Muscle layer of duodenum (tissue), 2 donors: ENCODE data around the gene TCF15.
"Not testable (repeated sequence)": the region's sequence is repeated elsewhere in the genome, so short reads cannot be mapped to it uniquely, and the experiment has no call there.

ENCODE experiments used
- H3K27ac ChIP-seq: one replicate; pipeline ENCODE4 v1.7.0; 2013; ENCODE audit warnings: mild to moderate bottlenecking, low read length
- H3K27me3 ChIP-seq: one replicate; pipeline ENCODE4 v1.7.0; 2013; ENCODE audit warnings: low read depth, mild to moderate bottlenecking, control low read depth, low read length
- H3K36me3 ChIP-seq, 2 donors: one replicate each; pipeline ENCODE4 v1.7.0; 2013; ENCODE audit warnings: low read length in 2 of 2, control low read depth in 1 of 2, mild to moderate bottlenecking in 1 of 2; ENCODE audit not compliant: insufficient read depth in 2 of 2, control insufficient read depth in 1 of 2
- H3K4me1 ChIP-seq, 2 donors: one replicate each; pipeline ENCODE4 v1.7.0; 2013; ENCODE audit warnings: low read length in 2 of 2, mild to moderate bottlenecking in 2 of 2, control low read depth in 1 of 2, moderate library complexity in 1 of 2; ENCODE audit not compliant: insufficient read depth in 2 of 2, control insufficient read depth in 1 of 2
- H3K4me3 ChIP-seq, 2 donors: one replicate each; pipeline ENCODE4 v1.7.0; 2013; ENCODE audit warnings: low read length in 2 of 2, low read depth in 1 of 2, mild to moderate bottlenecking in 1 of 2
- H3K9me3 ChIP-seq, 2 donors: one replicate each; pipeline ENCODE4 v1.7.0; 2013; ENCODE audit warnings: low read length in 2 of 2, control low read depth in 1 of 2, mild to moderate bottlenecking in 1 of 2; ENCODE audit not compliant: control insufficient read depth in 1 of 2
- donor health status: healthy.

The TCF15 gene

GRCh38 chr20:650954-651353, 40.8 kb upstream of the TCF15 start:
- Histone ChIP-seq H3K9me3 (peaks cover 0 to 10% of the 10 kb centered on the region in 2 donors), H3K27me3 (no peaks in the 10 kb centered on the region), H3K4me1 (peaks cover 5 to 12% of the 10 kb centered on the region in 2 donors), H3K36me3 (peaks cover 16 to 42% of the 10 kb centered on the region in 2 donors), H3K4me3 (no peak overlapping the region), H3K27ac (no peak overlapping the region)

- peaks cover 5 to 12% of the 10 kb centered on the region in 2 donors for H3K4me1 ChIP-seq
- no peak overlapping the region for H3K4me3 ChIP-seq
- peaks cover 16 to 42% of the 10 kb centered on the region in 2 donors for H3K36me3 ChIP-seq
- peaks cover 0 to 10% of the 10 kb centered on the region in 2 donors for H3K9me3 ChIP-seq
- H3K27ac ChIP-seq, result no peak overlapping the region
- no peaks in the 10 kb centered on the region for H3K27me3 ChIP-seq
Measured at GRCh38 chr20:650281-650680, 40.2 kb upstream of the TCF15 start.

- Histone ChIP-seq H3K4me3 (no peak overlapping the region), H3K27me3 (peaks cover 3% of the 10 kb centered on the region), H3K9me3 (peaks cover 0 to 10% of the 10 kb centered on the region in 2 donors), H3K36me3 (peaks cover 16 to 42% of the 10 kb centered on the region in 2 donors), H3K27ac (no peak overlapping the region), H3K4me1 (peaks cover 0 to 14% of the 10 kb centered on the region in 2 donors)
Measured at GRCh38 chr20:647479-648019, 37.4 kb upstream of the TCF15 start.

DNA sequence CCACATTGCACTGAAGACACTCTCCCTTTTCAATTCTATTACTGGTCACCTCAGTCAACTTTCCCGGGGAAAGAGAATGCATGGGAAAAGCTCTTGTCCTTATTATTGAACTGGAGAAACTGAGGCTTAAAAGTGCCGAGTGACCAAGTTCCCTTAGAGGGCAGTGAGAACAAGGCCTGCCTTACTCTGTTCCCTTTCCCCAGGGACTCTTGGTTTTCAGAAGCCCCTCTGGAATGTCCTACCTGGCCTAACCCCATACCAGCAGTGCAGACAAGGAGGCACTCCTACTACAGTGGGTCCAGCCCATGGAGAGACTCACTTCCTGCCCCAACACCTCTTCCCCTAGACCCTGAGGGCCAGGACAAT, 36.7 kb upstream of the TCF15 start:
- H3K27me3 ChIP-seq, result peaks cover 4% of the 10 kb centered on the region
- H3K9me3 ChIP-seq, result peaks cover 0 to 10% of the 10 kb centered on the region in 2 donors
- H3K4me3 ChIP-seq, result no peak overlapping the region
- H3K36me3 ChIP-seq, result peaks cover 16 to 42% of the 10 kb centered on the region in 2 donors
- no peak overlapping the region for H3K27ac ChIP-seq
- peaks cover 0 to 10% of the 10 kb centered on the region in 2 donors for H3K4me1 ChIP-seq

DNA sequence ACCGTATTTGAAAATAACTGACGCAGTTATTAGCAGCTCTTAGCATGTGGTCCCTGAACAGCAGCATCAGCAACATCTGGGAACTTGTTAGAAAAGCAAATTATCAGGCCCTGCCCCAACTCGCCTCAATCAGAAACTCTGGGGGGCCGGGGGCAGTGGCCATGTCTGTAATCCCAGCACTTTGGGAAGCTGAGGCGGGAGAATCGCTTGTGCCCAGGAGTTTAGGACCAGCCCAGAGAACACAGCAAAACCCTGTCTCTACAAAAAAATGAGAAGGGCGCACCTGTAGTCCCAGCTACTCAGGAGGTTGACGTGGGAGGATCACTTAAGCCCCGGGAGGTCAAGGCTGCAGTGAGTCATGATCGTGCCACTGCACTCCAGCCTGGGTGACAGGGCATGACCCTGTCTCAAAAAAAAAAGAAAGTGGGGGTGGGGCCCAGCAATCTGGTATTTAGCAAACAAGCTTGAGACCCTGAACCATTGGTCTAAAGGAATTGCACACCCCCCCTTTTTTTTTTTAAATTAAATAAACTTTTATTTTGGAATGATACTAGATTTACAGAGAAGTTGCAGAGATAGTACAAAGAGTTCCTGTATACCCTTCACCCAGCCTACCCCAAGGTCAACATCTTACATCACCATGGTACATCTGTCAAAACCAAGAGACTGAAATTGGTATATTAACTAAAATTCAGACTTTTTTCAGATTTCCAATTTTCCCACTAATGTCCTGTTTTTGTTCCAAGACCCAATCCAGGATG, 36.2 kb upstream of the TCF15 start:
- Histone ChIP-seq H3K9me3 (peaks cover 0 to 10% of the 10 kb centered on the region in 2 donors), H3K36me3 (peaks cover 16 to 42% of the 10 kb centered on the region in 2 donors), H3K4me3 (no peak overlapping the region), H3K4me1 (peaks cover 0 to 4% of the 10 kb centered on the region in 2 donors), H3K27ac (no peak overlapping the region), H3K27me3 (peaks cover 4% of the 10 kb centered on the region)

DNA sequence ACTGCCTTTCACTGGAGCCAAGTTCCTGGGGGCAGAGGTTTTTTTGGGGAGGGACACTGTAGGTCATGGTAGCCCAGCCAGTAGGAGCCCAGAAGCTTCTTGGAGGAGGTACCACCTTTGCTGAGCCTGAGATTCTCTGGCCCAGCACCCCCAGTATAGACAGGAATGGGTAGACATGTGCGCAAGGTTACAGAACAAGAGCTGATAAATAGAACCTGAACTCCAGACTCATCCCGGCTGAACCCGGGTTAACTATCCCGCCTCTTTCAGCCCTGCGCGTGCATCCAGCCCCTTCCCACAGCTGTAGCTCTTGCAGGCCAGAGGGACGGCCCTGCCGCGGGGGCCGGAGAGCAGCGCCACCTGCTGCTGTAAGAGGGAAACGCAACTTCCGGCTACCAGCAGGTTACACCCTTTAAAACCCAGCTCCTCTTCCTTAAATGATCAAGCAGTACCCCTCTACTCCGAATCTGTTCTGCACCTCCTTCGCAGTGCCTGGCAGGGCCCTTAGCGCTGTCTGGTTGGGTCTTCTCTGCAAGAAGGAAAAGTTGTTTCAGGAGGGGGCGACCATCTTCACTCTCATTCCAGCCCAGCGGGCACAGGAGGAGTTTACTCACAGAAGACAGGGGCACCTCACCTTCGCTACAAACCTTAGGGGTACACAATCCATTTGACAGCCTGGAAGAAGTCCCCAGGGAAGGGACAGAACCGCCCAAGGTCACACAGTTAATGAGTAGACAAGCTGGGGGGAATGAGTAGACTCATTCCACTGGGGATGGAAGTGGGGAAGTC, 35.4 kb upstream of the TCF15 start:
- Histone ChIP-seq H3K27me3 (peaks cover 4% of the 10 kb centered on the region), H3K4me3 (peak overlapping the region in 1 of 2 donors; percentile 30), H3K4me1 (peaks cover 0 to 4% of the 10 kb centered on the region in 2 donors), H3K9me3 (peaks cover 0 to 10% of the 10 kb centered on the region in 2 donors), H3K36me3 (peaks cover 16 to 36% of the 10 kb centered on the region in 2 donors), H3K27ac (no peak overlapping the region)

GRCh38 chr20:644692-645317, 34.7 kb upstream of the TCF15 start:
- H3K9me3 ChIP-seq, result peaks cover 0 to 10% of the 10 kb centered on the region in 2 donors
- H3K27ac ChIP-seq, result no peak overlapping the region
- H3K36me3 ChIP-seq, result peaks cover 16 to 29% of the 10 kb centered on the region in 2 donors
- peaks cover 0 to 4% of the 10 kb centered on the region in 2 donors for H3K4me1 ChIP-seq
- H3K27me3 ChIP-seq, result peaks cover 4% of the 10 kb centered on the region
- no peak overlapping the region for H3K4me3 ChIP-seq

GRCh38 chr20:642398-643174, 32.5 kb upstream of the TCF15 start:
- Histone ChIP-seq H3K4me1 (peaks cover 0 to 4% of the 10 kb centered on the region in 2 donors), H3K9me3 (peaks cover 0 to 2% of the 10 kb centered on the region in 2 donors), H3K36me3 (peaks cover 1 to 9% of the 10 kb centered on the region in 2 donors), H3K27me3 (peaks cover 4% of the 10 kb centered on the region), H3K4me3 (peak overlapping the region in 1 of 2 donors; percentile 51), H3K27ac (no peak overlapping the region)

DNA sequence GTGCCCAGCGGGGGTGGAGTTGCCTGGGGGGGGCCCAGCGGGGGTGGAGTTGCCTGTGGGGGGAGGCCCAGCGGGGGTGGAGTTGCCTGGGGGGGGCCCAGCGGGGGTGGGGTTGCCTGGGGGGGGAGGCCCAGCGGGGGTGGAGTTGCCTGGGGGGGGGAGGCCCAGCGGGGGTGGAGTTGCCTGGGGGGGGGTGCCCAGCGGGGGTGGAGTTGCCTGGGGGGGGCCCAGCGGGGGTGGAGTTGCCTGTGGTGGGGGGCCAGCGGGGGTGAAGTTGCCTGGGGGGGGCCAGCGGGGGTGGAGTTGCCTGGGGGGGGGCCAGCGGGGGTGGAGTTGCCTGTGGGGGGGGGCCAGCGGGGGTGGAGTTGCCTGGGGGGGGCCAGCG, 31.9 kb upstream of the TCF15 start:
- H3K27me3 ChIP-seq, H3K9me3 ChIP-seq, H3K27ac ChIP-seq, H3K4me3 ChIP-seq, H3K36me3 ChIP-seq, H3K4me1 ChIP-seq: not testable (repeated sequence)

- H3K36me3 ChIP-seq, result no peaks in the 10 kb centered on the region
- H3K4me3 ChIP-seq, result no peak overlapping the region
Measured at GRCh38 chr20:641516-641875, 31.4 kb upstream of the TCF15 start.

More at GRCh38 chr20:641516-641875, 31.4 kb upstream of the TCF15 start:
- peaks cover 0 to 4% of the 10 kb centered on the region in 2 donors for H3K4me1 ChIP-seq
- H3K9me3 ChIP-seq, result no peaks in the 10 kb centered on the region
- H3K27ac ChIP-seq, result no peak overlapping the region
- H3K27me3 ChIP-seq, result peaks cover 4% of the 10 kb centered on the region
